WERI-Rb-1 (cell line): ENCODE results near the gene LRTM1.

Experiments
- DNase-seq: peaks from one replicate; pipeline ENCODE4 v3.0.0-alpha.2; 2020
- H3K27ac ChIP-seq: fragments of 250-450 bp; sonication (Bioruptor Pico); 2 replicates; pipeline ENCODE4 v1.5.1; 2020; ENCODE audit warnings: mild to moderate bottlenecking, moderate library complexity
- H3K27me3 ChIP-seq: fragments of 250-450 bp; sonication (Bioruptor Pico); 2 replicates; pipeline ENCODE4 v1.5.1; 2021; ENCODE audit warnings: mild to moderate bottlenecking, low read depth, moderate library complexity; ENCODE audit not compliant: insufficient read depth, severe bottlenecking
- H3K36me3 ChIP-seq: fragments of 250-450 bp; sonication (Bioruptor Pico); 2 replicates; pipeline ENCODE4 v1.5.1; 2020; ENCODE audit warnings: mild to moderate bottlenecking, moderate library complexity
- H3K4me3 ChIP-seq: 2 replicates; pipeline ENCODE4 v1.5.1; 2011; ENCODE audit warnings: low read depth, mild to moderate bottlenecking, control low read depth, low read length
- H3K9me3 ChIP-seq: fragments of 250-450 bp; sonication (Bioruptor Pico); 2 replicates; pipeline ENCODE4 v1.5.1; 2021; ENCODE audit warnings: mild to moderate bottlenecking, moderate library complexity; ENCODE audit not compliant: severe bottlenecking
- CTCF ChIP-seq: IDR thresholded peaks from 2 replicates; pipeline ENCODE4 v1.5.1; 2011; ENCODE audit warnings: low read depth, mild to moderate bottlenecking, control low read depth, inconsistent platforms, low read length

Gene LRTM1

GRCh38 chr3:54873059-54874010, 54.5 kb downstream of the LRTM1 start:
- Histone ChIP-seq H3K36me3 (no peaks in the 10 kb centered on the region), H3K27ac (no peak overlapping the region), H3K9me3 (no peaks in the 10 kb centered on the region), H3K4me3 (no peak overlapping the region), H3K27me3 (no peaks in the 10 kb centered on the region)
- no peak for TF ChIP-seq CTCF
- DNase-seq = no peak

GRCh38 chr3:54871867-54872266, 56.0 kb downstream of the LRTM1 start:
- Histone ChIP-seq H3K9me3 (no peaks in the 10 kb centered on the region), H3K4me3 (no peak overlapping the region), H3K27ac (no peak overlapping the region), H3K36me3 (no peaks in the 10 kb centered on the region), H3K27me3 (no peaks in the 10 kb centered on the region)
- DNase-seq = no peak
- no peak for TF ChIP-seq CTCF

GRCh38 chr3:54870423-54870822, 57.4 kb downstream of the LRTM1 start:
- H3K27me3 ChIP-seq = no peaks in the 10 kb centered on the region
- no peaks in the 10 kb centered on the region for H3K9me3 ChIP-seq
- no peak overlapping the region for H3K27ac ChIP-seq
- TF ChIP-seq CTCF = peak; percentile 55
- H3K4me3 ChIP-seq = no peak overlapping the region
- H3K36me3 ChIP-seq = no peaks in the 10 kb centered on the region
- peak; percentile 51 for DNase-seq
